Choroid plexus epithelial cell (primary cell): ENCODE results near the gene HSPA4.

Experiments used
- DNase-seq: peaks from one replicate; pipeline ENCODE4 v3.0.0-alpha.2; 2010; ENCODE audit warnings: low read depth
- H3K4me3 ChIP-seq: 2 replicates; pipeline ENCODE4 v1.5.1; 2011; ENCODE audit warnings: low read depth, mild to moderate bottlenecking, control low read depth, low read length, moderate library complexity
- CTCF ChIP-seq: conservative IDR thresholded peaks from 2 replicates; pipeline ENCODE4 v1.5.1; 2011; ENCODE audit warnings: low read depth, mild to moderate bottlenecking, control low read depth, inconsistent platforms, low read length, moderate library complexity

HSPA4 gene

GRCh38 chr5:133140311-133140710 is 88.5 kb downstream of the HSPA4 start:
- DNase-seq, result no peak
- H3K4me3 ChIP-seq, result no peak overlapping the region
- no peak for TF ChIP-seq CTCF

- no peak for TF ChIP-seq CTCF
- H3K4me3 ChIP-seq, result no peak overlapping the region
- DNase-seq, result no peak
These were observed 89.9 kb downstream of the HSPA4 start for GRCh38 chr5:133141746-133142145.

DNA sequence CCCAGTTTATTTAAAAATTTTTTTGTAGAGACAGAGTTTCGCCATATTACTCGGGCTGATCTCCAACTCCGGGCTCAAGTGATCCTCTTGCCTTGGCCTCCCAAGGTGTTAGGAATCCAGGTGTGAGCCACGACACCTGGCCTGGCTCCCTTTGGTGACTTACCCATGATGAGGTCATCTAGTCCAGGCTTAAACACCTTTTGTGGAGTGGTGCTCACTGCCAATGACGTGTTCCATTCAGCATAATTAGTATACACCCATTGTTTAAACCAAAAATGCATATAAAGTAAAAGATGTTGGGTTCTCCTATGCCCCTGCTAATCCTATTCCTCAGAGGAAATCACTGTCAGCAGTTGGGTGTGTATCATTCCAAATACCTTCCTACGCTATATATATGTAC is 91.0 kb downstream of the HSPA4 start:
- no peak for DNase-seq
- no peak overlapping the region for H3K4me3 ChIP-seq
- no peak for TF ChIP-seq CTCF

DNA sequence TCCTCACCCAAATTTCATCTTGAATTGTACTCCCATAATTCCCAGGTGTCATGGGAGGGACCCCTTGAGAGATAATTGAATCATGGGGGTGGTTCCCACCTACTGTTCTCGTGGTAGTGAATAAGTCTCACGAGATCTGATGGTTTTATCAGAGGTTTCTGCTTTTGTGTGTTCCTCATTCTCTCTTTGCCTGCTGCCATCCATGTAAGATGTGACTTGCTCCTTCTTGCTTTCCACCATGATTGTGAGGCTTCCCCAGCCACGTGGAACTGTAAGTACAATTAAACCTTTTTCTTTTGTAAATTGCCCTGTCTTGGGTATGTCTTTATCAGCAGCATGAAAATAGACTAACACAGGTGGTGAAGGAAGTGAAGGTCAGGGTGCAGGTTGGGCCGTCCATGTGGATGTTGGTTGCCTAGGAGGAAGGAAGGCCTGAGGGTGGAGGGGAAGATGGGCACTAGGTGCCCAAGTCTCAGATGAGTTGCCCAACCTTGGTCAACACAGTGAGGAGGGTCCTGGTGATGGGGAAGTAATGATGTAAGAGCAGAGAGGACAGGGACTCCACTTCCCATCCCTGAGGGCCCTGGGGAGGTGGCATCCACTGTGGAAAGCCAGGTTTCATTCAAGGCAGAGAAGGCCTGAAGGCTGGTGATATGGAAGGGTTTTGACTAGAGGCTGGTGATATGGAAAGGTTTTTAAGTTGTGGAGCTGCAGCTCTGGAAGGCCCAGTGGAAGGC is 92.6 kb downstream of the HSPA4 start:
- TF ChIP-seq CTCF, result no peak
- H3K4me3 ChIP-seq, result no peak overlapping the region
- DNase-seq, result no peak

- DNase-seq, result peak; percentile 29
- H3K4me3 ChIP-seq, result no peak overlapping the region
- no peak for TF ChIP-seq CTCF
These were observed 93.8 kb downstream of the HSPA4 start for GRCh38 chr5:133145436-133146170.

DNA sequence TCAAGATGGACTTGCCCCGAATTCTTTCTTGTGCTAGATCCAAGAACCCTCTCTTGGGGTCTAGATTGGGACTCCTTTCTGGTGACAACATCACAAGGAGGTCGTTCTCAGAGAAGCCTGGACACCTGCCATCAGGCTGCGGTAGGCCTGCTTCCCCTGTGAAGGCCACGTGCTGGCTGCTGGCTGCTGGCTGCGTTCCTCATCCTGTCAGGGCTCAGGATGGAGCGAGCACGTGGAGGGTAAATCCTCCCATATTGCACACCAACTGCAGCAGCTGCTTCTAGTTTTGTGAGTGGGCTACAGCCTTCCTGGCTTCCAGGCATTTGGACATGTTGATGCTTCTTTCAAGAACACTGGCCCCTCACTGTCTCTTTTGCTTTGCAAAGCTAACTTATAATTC is 95.6 kb downstream of the HSPA4 start:
- no peak overlapping the region for H3K4me3 ChIP-seq
- DNase-seq, result peak; percentile 69
- TF ChIP-seq CTCF, result no peak
